H1 (cell line): ENCODE data around the gene VAV2. TPM values are rescaled to one million over a fixed set of nuclear protein-coding genes. Genes with fewer than 3 reads are reported as not detected.

ENCODE experiments used
- CTCF ChIA-PET: fragments of 300-600 bp; sonication (Branson Sonifier 250); formaldehyde crosslinking; loops from one replicate; lab custom pipeline; 2021; ENCODE audit not compliant: partially characterized antibody; lab: Charles Lee
- POLR2A ChIA-PET: fragments of 300-600 bp; sonication (Branson Sonifier 250); formaldehyde crosslinking; loops from one replicate; lab custom pipeline; 2021; ENCODE audit warnings: inconsistent platforms; ENCODE audit not compliant: partially characterized antibody; lab: Charles Lee
- DNase-seq, 2 experiments: peaks; one replicate each; pipeline versions ENCODE4 v3.0.0 to v3.0.0-alpha.2; 2010 to 2022; ENCODE audit warnings: low spot score in 2 of 2, low read depth in 1 of 2, mixed read lengths in 1 of 2
- FAIRE-seq: peaks from 2 replicates; lab custom pipeline; 2011; peaks lifted over from hg19 to GRCh38; lab: Jason Lieb, UNC
- H2AFZ ChIP-seq: 2 replicates; pipeline ENCODE4 v1.8.1; 2012; ENCODE audit warnings: low read length, inconsistent platforms
- H2AK5ac ChIP-seq: 2 replicates; pipeline ENCODE4 v1.6.1; 2013; ENCODE audit warnings: low read depth, low read length
- H2BK120ac ChIP-seq: replicated peaks from 2 replicates; pipeline ENCODE3; 2013; ENCODE audit warnings: low read depth, low read length, inconsistent platforms
- H2BK12ac ChIP-seq: 2 replicates; pipeline ENCODE4 v1.6.1; 2013; ENCODE audit warnings: low read depth, low read length
- H2BK15ac ChIP-seq: 2 replicates; pipeline ENCODE4 v1.6.1; 2013; ENCODE audit warnings: low read length
- H2BK20ac ChIP-seq: 2 replicates; pipeline ENCODE4 v1.6.1; 2013; ENCODE audit warnings: low read length
- H2BK5ac ChIP-seq: 2 replicates; pipeline ENCODE4 v1.6.1; 2013; ENCODE audit warnings: low read depth, low read length
- H3K14ac ChIP-seq: 2 replicates; pipeline ENCODE4 v1.6.1; 2013; ENCODE audit warnings: inconsistent platforms; ENCODE audit not compliant: insufficient read length
- H3K18ac ChIP-seq: 2 replicates; pipeline ENCODE4 v1.6.1; 2013; ENCODE audit warnings: low read length; ENCODE audit errors: extremely low read depth
- H3K23ac ChIP-seq: 2 replicates; pipeline ENCODE4 v1.6.1; 2013; ENCODE audit warnings: inconsistent platforms; ENCODE audit not compliant: insufficient read length
- H3K23me2 ChIP-seq: 2 replicates; pipeline ENCODE4 v1.6.1; 2013; ENCODE audit warnings: low read depth, low read length
- H3K27ac ChIP-seq: 2 replicates; pipeline ENCODE4 v1.6.1; 2011; ENCODE audit warnings: low read depth, low read length, inconsistent platforms
- H3K27me3 ChIP-seq, 4 experiments: replicated peaks in 1 of 4; 1 replicate in 1 of 4; 2 replicates in 3 of 4; pipeline versions ENCODE4 v1.6.1 to v1.8.1; 2011 to 2013; ENCODE audit warnings: low read length in 3 of 4, mild to moderate bottlenecking in 3 of 4, inconsistent platforms in 2 of 4, mixed read lengths in 2 of 4, moderate library complexity in 1 of 4; ENCODE audit not compliant: control insufficient read depth in 3 of 4, insufficient read depth in 3 of 4; ENCODE audit errors: extremely low read depth in 1 of 4
- H3K36me3 ChIP-seq, 4 experiments: 2 replicates each; pipeline versions ENCODE4 v1.6.1 to v1.8.1; 2011 to 2013; ENCODE audit warnings: mild to moderate bottlenecking in 4 of 4, low read length in 3 of 4, moderate library complexity in 2 of 4, control low read depth in 1 of 4, inconsistent platforms in 1 of 4; ENCODE audit not compliant: insufficient read depth in 4 of 4, control insufficient read depth in 2 of 4
- H3K4ac ChIP-seq: replicated peaks from 2 replicates; pipeline ENCODE3; 2013; ENCODE audit warnings: low read length, low read depth, mixed read lengths, inconsistent platforms; ENCODE audit not compliant: insufficient read length
- H3K4me1 ChIP-seq, 4 experiments: replicated peaks in 1 of 4; 1 replicate in 1 of 4; 2 replicates in 3 of 4; pipeline versions ENCODE4 v1.6.1 to v1.8.1; 2011 to 2013; ENCODE audit warnings: low read length in 3 of 4, inconsistent platforms in 2 of 4, mixed read lengths in 1 of 4; ENCODE audit not compliant: insufficient read depth in 4 of 4, control insufficient read depth in 3 of 4
- H3K4me2 ChIP-seq, 2 experiments: 2 replicates each; pipeline versions ENCODE4 v1.6.1 to v1.8.1; 2011 to 2013; ENCODE audit warnings: low read depth in 2 of 2, low read length in 2 of 2, control low read depth in 1 of 2, inconsistent platforms in 1 of 2, mild to moderate bottlenecking in 1 of 2; ENCODE audit not compliant: insufficient read depth in 1 of 2
- H3K4me3 ChIP-seq, 4 experiments: fragments of 200-600, 300-600 bp in 1 of 4; sonication (generic), shearing (Covaris generic), sonication (Bioruptor Twin) in 1 of 4; 2 replicates each; pipeline versions ENCODE4 v1.5.1 to v1.8.1; 2011 to 2016; ENCODE audit warnings: low read length in 4 of 4, low read depth in 3 of 4, control low read depth in 2 of 4, inconsistent platforms in 2 of 4, mild to moderate bottlenecking in 2 of 4, mixed read lengths in 1 of 4, moderate library complexity in 1 of 4; ENCODE audit not compliant: insufficient read depth in 2 of 4; ENCODE audit errors: extremely low read depth in 1 of 4
- H3K56ac ChIP-seq: replicated peaks from 2 replicates; pipeline ENCODE3; 2013; ENCODE audit warnings: low read depth, mild to moderate bottlenecking, mixed read lengths, low read length, inconsistent platforms; ENCODE audit not compliant: insufficient read length
- H3K79me1 ChIP-seq: 2 replicates; pipeline ENCODE4 v1.6.1; 2013; ENCODE audit warnings: low read depth, low read length, control low read depth
- H3K79me2 ChIP-seq, 2 experiments: 2 replicates each; pipeline versions ENCODE4 v1.6.1 to v1.8.1; 2012 to 2013; ENCODE audit warnings: low read length in 2 of 2, mild to moderate bottlenecking in 2 of 2, inconsistent platforms in 1 of 2; ENCODE audit not compliant: insufficient read depth in 2 of 2, control insufficient read depth in 1 of 2
- H3K9ac ChIP-seq, 4 experiments: replicated peaks in 1 of 4; 1 replicate in 1 of 4; 2 replicates in 3 of 4; pipeline versions ENCODE4 v1.6.1 to v1.8.1; 2011 to 2013; ENCODE audit warnings: low read depth in 3 of 4, low read length in 3 of 4, control low read depth in 2 of 4, mild to moderate bottlenecking in 2 of 4, moderate library complexity in 2 of 4, inconsistent platforms in 1 of 4; ENCODE audit errors: extremely low read depth in 1 of 4
- H3K9me3 ChIP-seq, 2 experiments: 2 replicates each; pipeline versions ENCODE4 v1.6.1 to v1.8.1; 2012 to 2013; ENCODE audit warnings: mild to moderate bottlenecking in 2 of 2, moderate library complexity in 2 of 2, control low read depth in 1 of 2, inconsistent platforms in 1 of 2, low read depth in 1 of 2, low read length in 1 of 2, mixed read lengths in 1 of 2; ENCODE audit not compliant: insufficient read depth in 2 of 2
- H4K20me1 ChIP-seq, 2 experiments: replicated peaks in 1 of 2; 2 replicates each; pipeline versions ENCODE3 to v1.8.1; 2011 to 2013; ENCODE audit warnings: inconsistent platforms in 2 of 2, low read length in 2 of 2, mild to moderate bottlenecking in 1 of 2; ENCODE audit not compliant: insufficient read depth in 2 of 2, control insufficient read depth in 1 of 2
- H4K5ac ChIP-seq: 2 replicates; pipeline ENCODE4 v1.6.1; 2013; ENCODE audit warnings: low read length, low read depth, mixed read lengths, inconsistent platforms; ENCODE audit not compliant: insufficient read length
- H4K8ac ChIP-seq: 2 replicates; pipeline ENCODE4 v1.8.0; 2013; ENCODE audit warnings: mild to moderate bottlenecking, moderate library complexity, low read length, inconsistent platforms; ENCODE audit not compliant: insufficient read depth; ENCODE audit errors: extremely low read depth
- H4K91ac ChIP-seq: replicated peaks from 2 replicates; pipeline ENCODE3; 2013; ENCODE audit warnings: low read length, mixed read lengths, inconsistent platforms; ENCODE audit not compliant: insufficient read length
- BACH1 ChIP-seq: IDR thresholded peaks from 2 replicates; pipeline ENCODE4 v1.6.1; 2012; ENCODE audit warnings: low read length, improper control_type of control experiment
- WGBS, 2 experiments: shearing (Covaris generic) in 1 of 2; methylation state at CpG; one replicate each; pipeline versions ENCODE4 v1.1.6 to v1.1.7; 2013 to 2015; ENCODE audit warnings: low lambda C conversion rate in 2 of 2, mixed read lengths in 2 of 2, inconsistent platforms in 1 of 2, low coverage in 1 of 2, missing lambda C conversion rate in 1 of 2; ENCODE audit not compliant: insufficient replicate concordance in 2 of 2, insufficient coverage in 1 of 2, insufficient read length in 1 of 2; ENCODE audit errors: extremely low coverage in 1 of 2, missing lambda C conversion rate in 1 of 2; 5-methylcytosine and 5-hydroxymethylcytosine counted together
- polyA plus RNA-seq, 7 experiments: library from polyadenylated mRNA; depleted of rRNA in 3 of 7; stranded (reverse) in 5 of 7; unstranded in 2 of 7; fragments of >200 nt in 5 of 7; fragments of 200-250 nt in 2 of 7; gene quantifications; 1 replicate in 5 of 7; 2 replicates in 1 of 7; 4 replicates in 1 of 7; pipeline versions ENCODE4 v1.2.1 to v1.2.3, GENCODE V29; 2011 to 2013; ENCODE audit warnings: missing spikeins in 2 of 7, mixed read lengths in 2 of 7
- total RNA-seq: library from RNA; stranded (reverse); fragmentation: NEBNext Ultra II Directional; extraction: Animal tissue kit (Norgen Biotek cat#: 25700); gene quantifications from 2 replicates; pipeline ENCODE4 v1.2.1, GENCODE V29; 2021

VAV2 gene
- total and polyA plus RNA-seq, 2 of the 8 experiments (the other 6 are each of a cell fraction or from before 2014, with no cell fraction given): 13.6 to 37.6 TPM

DNA sequence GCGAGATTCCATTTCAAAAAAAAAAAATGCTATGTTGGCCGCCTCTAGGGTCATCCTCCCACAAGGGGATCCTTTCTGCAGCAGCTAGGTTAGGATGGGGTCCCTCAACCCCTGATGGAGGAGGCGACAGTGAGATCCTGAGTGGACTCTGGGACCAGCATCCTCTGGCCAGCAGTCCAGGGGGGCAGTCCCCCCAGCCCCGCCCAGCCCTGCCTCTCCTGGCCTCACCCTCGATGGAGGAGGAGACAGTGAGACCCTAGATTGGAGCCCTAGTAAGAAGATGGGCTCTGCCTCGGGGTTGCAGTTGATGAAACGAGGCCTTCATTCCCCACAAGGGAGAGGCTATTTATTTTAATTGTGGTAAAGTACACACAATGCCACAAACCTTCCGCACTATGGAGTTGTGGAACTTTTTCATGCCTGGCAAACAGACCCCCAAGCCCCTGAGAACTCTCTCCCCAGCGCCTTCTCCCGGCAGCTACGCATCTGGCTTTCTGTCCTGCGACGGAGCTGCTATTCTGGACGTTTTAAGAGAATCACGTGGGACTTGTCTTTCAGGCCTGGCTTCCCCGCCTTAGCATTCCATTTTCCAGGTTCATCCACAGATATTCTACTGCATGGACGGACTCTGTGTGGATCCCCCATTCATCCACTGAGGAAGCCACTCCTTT lies 15.8 kb downstream of the VAV2 start:
- H3K23me2 ChIP-seq: no peaks in the 10 kb centered on the region
- no peak overlapping the region for H3K14ac ChIP-seq
- no peak overlapping the region for H3K27ac ChIP-seq
- H4K20me1 ChIP-seq: peaks cover 41 to 65% of the 10 kb centered on the region in 2 experiments
- H4K8ac ChIP-seq: no peak overlapping the region
- no peak overlapping the region for H3K4me3 ChIP-seq
- H4K91ac ChIP-seq: no peak overlapping the region
- no peaks in the 10 kb centered on the region for H3K9me3 ChIP-seq
- no peak overlapping the region for H3K9ac ChIP-seq
- no peak overlapping the region for H2BK15ac ChIP-seq
- no peak overlapping the region for H2AFZ ChIP-seq
- ChIA-PET POLR2A (interaction anchor here (0.8 to 0.9 kb wide), 3 partner anchors 13 to 20 kb away, joined by 3 read pairs; no protein-coding TSS in a partner anchor), CTCF (interaction anchor here (0.7 to 4.9 kb wide), 9 partner anchors 19 to 233 kb away, joined by 3 to 22 read pairs (median 5); no protein-coding TSS in a partner anchor)
- H2AK5ac ChIP-seq: no peak overlapping the region
- peaks cover 3 to 23% (median 14%) of the 10 kb centered on the region in 4 experiments for H3K4me1 ChIP-seq
- no peak for DNase-seq
- H3K4me2 ChIP-seq: no peak overlapping the region
- no peak overlapping the region; the same call in 1 of the 2 replicates for H3K18ac ChIP-seq
- no peak overlapping the region for H2BK12ac ChIP-seq
- H2BK5ac ChIP-seq: no peak overlapping the region
- H2BK120ac ChIP-seq: no peak overlapping the region
- H3K36me3 ChIP-seq: no peaks in the 10 kb centered on the region
- no peak overlapping the region for H3K4ac ChIP-seq
- H3K27me3 ChIP-seq: no peaks in the 10 kb centered on the region
- H3K79me2 ChIP-seq: peaks cover 11 to 97% of the 10 kb centered on the region in 2 experiments; a peak in 3 of 4 replicates
- peaks cover 34% of the 10 kb centered on the region for H3K79me1 ChIP-seq
- no peak overlapping the region for H3K56ac ChIP-seq
- FAIRE-seq: no peak
- no peak overlapping the region for H3K23ac ChIP-seq
- H4K5ac ChIP-seq: no peak overlapping the region
- H2BK20ac ChIP-seq: no peak overlapping the region
- 90% methylated on average over 15 of the region's 17 CpGs; no CpG with 5 or more reads in 1 of the 2 experiments for WGBS, 2 experiments
- no peak for TF ChIP-seq BACH1
